Measurements from ENCODE around the gene HDAC1.
"Not testable (repeated sequence)": the region's sequence is repeated elsewhere in the genome, so short reads cannot be mapped to it uniquely, and the experiment has no call there.

- TF ChIP-seq CTCF (conservative IDR thresholded peaks at IDR 0.05 in 1 of 2, IDR thresholded peaks at IDR 0.05 in 1 of 2; ENCODE audit: extremely low read depth in 1 of 2, insufficient read depth in 1 of 2, low read depth in 1 of 2, low read length in 2 of 2); EZH2 (IDR thresholded peaks at IDR 0.05; ENCODE audit: borderline replicate concordance, low read length): not testable (repeated sequence)
Measured at GRCh38 chr1:32298211-32298610, 6.3 kb downstream of the HDAC1 start.
